Measurements from ENCODE around the gene ACSM5.
"Not testable (repeated sequence)": the region's sequence is repeated elsewhere in the genome, so short reads cannot be mapped to it uniquely, and the experiment has no call there.

Gene ACSM5

DNA sequence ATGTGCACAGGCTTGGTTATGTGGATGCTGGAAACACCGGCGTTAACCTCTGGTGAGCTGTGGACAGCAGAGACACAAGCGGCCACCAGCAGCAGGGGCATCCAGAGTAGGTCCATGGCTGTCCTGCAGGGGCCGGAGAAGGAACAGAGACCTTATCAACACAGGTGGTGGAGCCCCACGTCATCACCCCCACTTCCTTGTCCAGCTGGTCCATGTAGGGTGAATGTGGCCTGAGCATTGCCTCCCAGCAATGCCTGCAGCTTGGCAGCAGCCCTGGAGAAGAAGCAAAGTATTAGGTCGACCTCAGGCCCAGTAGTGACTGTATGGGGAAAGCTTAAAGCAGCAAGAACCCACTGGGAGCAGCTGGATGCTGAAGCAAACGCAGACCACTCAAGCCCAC is 10.1 kb upstream of the ACSM5 start:
- no peak for DNase-seq

DNA sequence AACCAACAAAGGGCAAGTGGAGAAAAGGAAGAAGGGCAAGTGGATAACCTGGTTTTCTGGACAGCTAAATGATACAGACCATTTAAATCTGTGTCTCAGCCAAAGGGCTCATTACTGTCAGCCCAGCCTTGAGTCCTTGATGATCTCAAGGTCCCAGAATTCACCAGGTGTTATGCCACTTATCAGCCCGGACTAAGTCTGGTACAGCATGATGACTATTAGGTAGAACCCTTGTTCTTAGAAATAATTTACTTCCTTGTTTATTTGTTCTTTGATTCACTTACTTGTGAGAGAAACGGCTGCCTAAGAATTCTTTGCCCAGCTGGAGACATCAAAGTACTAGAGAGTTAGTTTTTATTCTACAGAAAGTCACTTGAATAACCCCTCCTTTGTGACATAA is 8.3 kb upstream of the ACSM5 start:
- DNase-seq, result no peak

DNA sequence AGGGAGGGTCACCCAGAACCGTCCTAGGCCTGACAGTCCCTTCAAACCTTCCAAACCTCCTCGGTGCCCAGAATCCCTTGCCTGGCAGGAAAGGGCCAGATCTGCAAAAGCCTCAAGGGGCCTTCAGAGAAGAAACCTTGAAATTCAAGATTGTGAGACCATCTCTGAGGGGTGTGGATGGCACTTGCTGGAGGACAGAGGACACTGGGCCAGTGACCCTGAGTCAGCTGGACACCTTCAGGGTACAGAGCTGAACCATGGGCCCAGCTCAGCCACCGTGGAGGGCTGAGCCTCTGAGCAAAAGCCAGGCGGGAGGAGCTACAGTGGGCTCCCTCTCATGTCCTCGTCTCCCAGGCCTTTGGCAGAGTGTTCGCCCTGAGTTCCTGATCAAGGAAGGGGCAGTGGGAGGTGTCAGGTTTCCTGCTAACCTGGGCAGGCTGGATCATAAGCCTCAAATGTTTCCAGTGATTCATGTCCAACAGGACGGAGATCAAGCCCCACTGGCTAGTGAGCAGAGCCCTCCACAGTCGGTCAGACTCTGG is 7.8 kb upstream of the ACSM5 start:
- DNase-seq, result no peak

- no peak for DNase-seq
These were observed 6.7 kb upstream of the ACSM5 start for GRCh38 chr16:20402651-20403050.

DNA sequence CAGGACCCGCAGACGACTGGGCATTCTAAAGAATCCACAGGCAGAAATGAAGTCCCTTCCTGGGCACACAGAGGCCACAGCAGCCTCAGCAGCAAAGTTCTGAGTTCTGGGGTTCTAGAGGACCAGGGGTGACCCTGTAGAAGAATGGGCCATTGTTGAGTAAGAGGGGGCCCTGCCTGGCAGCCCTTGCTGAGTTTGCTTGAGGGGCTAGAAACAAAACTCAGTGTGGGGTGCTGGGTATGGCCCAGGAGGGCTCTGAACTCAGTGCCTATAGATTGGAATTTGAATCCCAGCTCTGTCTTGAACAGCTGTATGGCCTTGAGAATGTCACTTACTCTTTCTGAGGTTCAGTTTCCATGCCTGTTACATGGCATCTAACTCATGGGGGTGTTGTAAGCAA is 4.7 kb upstream of the ACSM5 start, which contains the start of gene PDILT:
Gene PDILT (minus strand): TSS at position 101 of the 400 bp plus-strand sequence. CDS start 5,437 bp downstream, outside the sequence.
- DNase-seq, result no peak

DNA sequence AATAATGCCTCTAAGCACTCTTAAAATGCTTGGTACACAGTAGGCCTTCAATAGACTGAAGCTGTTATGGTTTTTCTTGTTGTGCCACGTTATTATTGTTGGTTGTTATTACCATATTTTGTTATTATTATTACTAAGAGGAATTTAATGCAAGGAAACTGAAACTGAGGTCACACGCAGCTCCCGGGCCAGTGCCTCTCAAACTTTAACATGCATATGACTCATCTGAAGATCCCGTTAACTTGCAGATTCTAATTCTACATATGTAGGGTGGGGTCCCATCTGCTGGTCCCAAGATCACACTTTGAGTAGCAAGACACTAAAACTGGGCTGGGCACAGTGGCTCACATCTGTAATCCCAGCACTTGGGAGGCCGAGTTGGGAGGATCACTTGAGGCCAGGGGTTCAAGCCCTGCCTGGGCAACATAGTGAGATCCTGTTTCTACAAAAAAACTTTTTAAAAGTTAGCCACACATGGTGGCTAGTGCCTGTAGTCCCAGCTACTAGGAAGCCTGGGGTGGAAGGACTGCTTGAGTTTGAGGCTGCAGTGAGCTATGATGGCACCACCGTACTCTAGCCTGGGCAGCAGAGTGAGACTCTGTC is 888 bp downstream of the ACSM5 start:
- DNase-seq, result no peak

- DNase-seq, result no peak
These were observed 1.7 kb downstream of the ACSM5 start for GRCh38 chr16:20411055-20411454.

- DNase-seq, result no peak
These were observed 6.2 kb downstream of the ACSM5 start for GRCh38 chr16:20415541-20415940.

DNA sequence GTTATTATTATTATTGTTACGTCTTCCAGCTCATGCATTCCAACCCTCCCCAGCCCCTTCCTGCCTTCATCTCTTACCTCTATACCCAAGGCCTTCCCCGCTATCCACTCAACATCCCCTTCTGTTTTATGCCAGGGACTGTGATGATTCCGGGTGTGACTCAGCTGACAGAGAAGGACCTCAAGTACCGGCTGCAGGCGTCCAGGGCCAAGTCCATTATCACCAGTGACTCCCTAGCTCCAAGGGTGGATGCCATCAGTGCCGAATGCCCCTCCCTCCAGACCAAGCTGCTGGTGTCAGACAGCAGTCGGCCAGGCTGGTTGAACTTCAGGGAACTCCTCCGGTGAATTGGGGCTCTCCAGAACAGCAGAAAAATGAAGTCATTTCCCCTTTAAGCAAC is 9.8 kb downstream of the ACSM5 start:
- DNase-seq, result not testable (repeated sequence)

- DNase-seq, result not testable (repeated sequence)
These were observed 12.4 kb downstream of the ACSM5 start for GRCh38 chr16:20421748-20422147.

GRCh38 chr16:20423772-20424128 is 14.4 kb downstream of the ACSM5 start:
- DNase-seq, result not testable (repeated sequence)

GRCh38 chr16:20424129-20424866 is 15.0 kb downstream of the ACSM5 start:
- DNase-seq, result no peak

- DNase-seq, result not testable (repeated sequence)
These were observed 18.1 kb downstream of the ACSM5 start for GRCh38 chr16:20427401-20427797.

- not testable (repeated sequence) for DNase-seq
These were observed 20.2 kb downstream of the ACSM5 start for GRCh38 chr16:20429499-20429898.

DNA sequence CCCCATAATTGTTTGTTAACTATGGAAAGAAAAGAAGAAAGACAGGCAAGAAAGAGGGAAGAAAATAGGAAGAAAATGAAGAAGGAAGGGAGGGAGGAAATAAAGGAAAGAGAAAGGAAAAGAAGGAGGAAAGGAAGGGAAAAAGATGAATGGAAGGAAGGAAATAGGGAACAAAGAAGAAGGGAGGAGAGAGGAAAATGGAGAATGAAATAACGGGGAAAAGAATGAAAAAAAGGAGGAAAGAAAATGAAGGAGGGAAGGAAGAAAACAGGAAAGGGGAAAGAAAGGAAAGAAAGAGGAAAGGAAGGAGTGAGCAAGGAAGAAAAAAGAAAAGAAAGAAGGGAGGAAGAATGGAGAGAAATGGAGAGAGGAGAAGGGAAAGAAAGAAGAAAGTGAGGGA is 21.1 kb downstream of the ACSM5 start:
- DNase-seq, result not testable (repeated sequence)

- DNase-seq, result no peak
These were observed 21.6 kb downstream of the ACSM5 start for GRCh38 chr16:20430948-20431347.

DNA sequence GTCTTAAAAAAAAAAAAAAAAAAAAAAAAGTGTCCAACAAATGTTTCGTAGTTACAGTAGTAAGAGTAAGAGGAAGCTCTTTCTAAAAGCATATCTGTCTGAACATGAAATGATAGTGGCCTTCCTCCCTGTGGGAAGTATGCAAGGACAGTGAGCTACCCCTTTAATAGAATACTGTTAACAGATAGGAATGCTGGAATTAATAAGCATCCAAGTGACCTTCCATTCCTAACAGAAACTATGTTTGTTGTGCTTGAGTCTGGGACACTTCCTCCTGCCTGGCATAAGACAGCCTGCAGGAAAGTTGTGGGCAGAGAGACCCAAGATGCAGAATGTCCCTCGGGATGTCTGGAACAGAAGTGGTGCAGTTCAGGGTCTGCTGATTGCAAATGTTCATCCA is 29.6 kb downstream of the ACSM5 start:
- DNase-seq, result not testable (repeated sequence)

DNA sequence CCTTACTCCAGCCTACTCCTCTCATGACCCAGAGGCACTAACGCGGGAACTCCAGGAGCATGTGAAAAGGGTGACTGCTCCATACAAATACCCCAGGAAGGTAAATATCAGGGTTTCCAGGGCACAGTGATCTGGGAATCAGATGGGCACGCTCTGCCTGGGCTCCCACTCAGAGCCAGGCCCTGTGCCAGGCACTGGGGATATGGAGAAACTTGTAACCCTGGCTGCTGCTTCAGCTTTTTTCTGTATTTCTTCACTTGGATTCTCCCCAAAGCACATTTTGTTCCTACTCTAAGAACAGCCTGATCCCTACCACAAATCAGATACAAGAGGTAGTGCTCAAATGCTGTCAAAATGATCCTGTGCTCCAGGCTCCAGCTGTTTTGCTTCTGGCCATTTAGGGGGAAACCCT is 30.5 kb downstream of the ACSM5 start:
- not testable (repeated sequence) for DNase-seq

GRCh38 chr16:20440731-20441130 is 31.4 kb downstream of the ACSM5 start:
- DNase-seq, result not testable (repeated sequence)

- DNase-seq, result no peak
These were observed 31.9 kb downstream of the ACSM5 start for GRCh38 chr16:20441191-20441590.

GRCh38 chr16:20441859-20442258 is 32.5 kb downstream of the ACSM5 start:
- DNase-seq, result not testable (repeated sequence)

DNA sequence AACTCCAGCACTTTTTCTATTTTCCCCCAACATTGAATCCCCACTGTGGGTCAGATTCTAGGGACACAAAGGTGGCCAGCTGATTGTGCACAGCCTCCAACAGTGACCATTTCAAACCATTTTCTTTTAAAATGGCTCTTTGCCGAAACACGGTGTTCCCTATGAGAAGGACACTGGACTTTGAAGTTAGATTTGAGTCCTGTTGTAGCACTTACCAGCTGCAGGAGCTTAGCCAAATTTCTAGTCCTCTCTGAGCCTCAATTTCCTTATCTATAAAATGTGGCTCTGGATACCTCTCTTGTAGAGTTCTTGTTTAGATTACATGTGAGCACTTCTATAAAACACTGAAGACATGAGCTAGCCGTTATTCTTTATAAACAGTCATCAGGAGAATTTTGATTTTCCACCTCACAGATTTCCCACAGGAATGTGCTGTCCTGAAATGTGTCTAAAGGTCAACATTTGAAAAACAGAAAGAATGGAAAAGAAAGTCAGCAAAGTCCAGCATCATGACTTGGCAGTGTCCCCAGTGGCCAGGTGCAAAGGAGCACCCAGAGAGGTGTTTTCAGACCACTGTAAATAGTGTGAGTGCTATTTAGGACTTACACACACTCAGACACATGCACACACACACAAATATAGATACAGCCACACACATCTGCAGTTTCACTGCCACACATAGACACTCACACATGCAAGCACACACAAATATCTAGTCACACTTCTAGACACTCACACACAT is 37.5 kb downstream of the ACSM5 start:
- DNase-seq, result not testable (repeated sequence)

DNA sequence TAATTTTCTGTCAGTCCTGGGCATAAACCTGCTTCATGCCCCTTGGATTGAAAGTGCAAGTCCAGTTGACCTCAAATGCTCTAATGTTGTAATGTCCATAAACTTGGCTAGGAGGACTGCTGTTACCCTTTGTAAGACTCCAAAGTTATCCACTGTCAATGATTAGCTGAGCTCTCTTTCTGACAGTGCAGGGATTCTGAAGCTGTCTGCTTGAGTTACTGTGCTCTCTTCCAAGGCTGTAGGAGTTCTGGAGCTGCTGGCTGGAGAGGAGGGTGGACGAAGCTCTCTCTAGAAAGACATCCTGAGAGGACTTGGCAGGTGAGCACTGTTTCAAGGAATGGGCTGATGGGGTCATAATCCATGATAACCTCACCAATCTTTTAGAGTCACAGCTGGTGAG is 42.0 kb downstream of the ACSM5 start, which contains the start of gene ACSM2A:
Gene ACSM2A (plus strand): TSS at position 158 of the 400 bp plus-strand sequence. CDS start 8,594 bp downstream, outside the sequence.
- not testable (repeated sequence) for DNase-seq
